GM12874 (cell line): ENCODE measurements around the gene PIK3IP1.

ENCODE experiments used
- CTCF ChIP-seq: IDR thresholded peaks from 2 replicates; pipeline ENCODE4 v1.5.1; 2011; ENCODE audit warnings: low read depth, mild to moderate bottlenecking, control low read depth, low read length, moderate library complexity; ENCODE audit not compliant: insufficient read depth

PIK3IP1 gene

GRCh38 chr22:31281733-31282132 is 10.6 kb downstream of the PIK3IP1 start:
- TF ChIP-seq CTCF, result no peak

GRCh38 chr22:31279821-31280505 is 12.3 kb downstream of the PIK3IP1 start:
- no peak for TF ChIP-seq CTCF

- no peak for TF ChIP-seq CTCF
Measured at GRCh38 chr22:31279327-31279669, 13.0 kb downstream of the PIK3IP1 start.

- no peak for TF ChIP-seq CTCF
Measured at GRCh38 chr22:31278626-31279326, 13.5 kb downstream of the PIK3IP1 start.

GRCh38 chr22:31278151-31278621 is 14.1 kb downstream of the PIK3IP1 start:
- no peak for TF ChIP-seq CTCF

GRCh38 chr22:31277741-31278140 is 14.5 kb downstream of the PIK3IP1 start:
- no peak for TF ChIP-seq CTCF

- TF ChIP-seq CTCF, result no peak
Measured at GRCh38 chr22:31276426-31277167, 15.7 kb downstream of the PIK3IP1 start.
